GM19468 (cell line): ENCODE measurements around the gene COLEC11.
A peak's percentile ranks its signal among the peaks of the same experiment; 100 is the strongest.
"Not testable (repeated sequence)": the region's sequence is repeated elsewhere in the genome, so short reads cannot be mapped to it uniquely, and the experiment has no call there.

Source experiments
- ATAC-seq: cut with Tn5 transposase; IDR thresholded peaks from one replicate; pipeline ENCODE4 v1.9.1; 2021; ENCODE audit warnings: mild to moderate bottlenecking, moderate library complexity, moderate number of reproducible peaks; ENCODE audit not compliant: unreplicated experiment; ENCODE audit errors: extremely low read depth

Gene COLEC11

GRCh38 chr2:3619661-3620060, 24.7 kb downstream of the COLEC11 start:
- not testable (repeated sequence) for ATAC-seq

- ATAC-seq = no peak
These were observed 25.9 kb downstream of the COLEC11 start for GRCh38 chr2:3620834-3621233.

- ATAC-seq = no peak
These were observed 28.1 kb downstream of the COLEC11 start for GRCh38 chr2:3622967-3623366.

- ATAC-seq = peak; percentile 30
These were observed 29.3 kb downstream of the COLEC11 start for GRCh38 chr2:3624059-3624794.

GRCh38 chr2:3625186-3625585, 30.3 kb downstream of the COLEC11 start:
- ATAC-seq = no peak

- ATAC-seq = no peak
These were observed 31.4 kb downstream of the COLEC11 start for GRCh38 chr2:3626118-3626811.

- ATAC-seq = no peak
These were observed 32.0 kb downstream of the COLEC11 start for GRCh38 chr2:3626812-3627499.

- ATAC-seq = no peak
These were observed 32.7 kb downstream of the COLEC11 start for GRCh38 chr2:3627500-3628100.

GRCh38 chr2:3628241-3628679, 33.3 kb downstream of the COLEC11 start:
- ATAC-seq = no peak

- no peak for ATAC-seq
These were observed 33.9 kb downstream of the COLEC11 start for GRCh38 chr2:3628800-3629199.

- no peak for ATAC-seq
These were observed 35.7 kb downstream of the COLEC11 start for GRCh38 chr2:3630631-3631030.

- no peak for ATAC-seq
These were observed 36.4 kb downstream of the COLEC11 start for GRCh38 chr2:3631161-3631850.

- ATAC-seq = no peak
These were observed 37.1 kb downstream of the COLEC11 start for GRCh38 chr2:3631851-3632659.

GRCh38 chr2:3633089-3633981, 38.4 kb downstream of the COLEC11 start:
- ATAC-seq = no peak

- ATAC-seq = no peak
These were observed 39.2 kb downstream of the COLEC11 start for GRCh38 chr2:3633982-3634595.

GRCh38 chr2:3634596-3635121, 39.7 kb downstream of the COLEC11 start:
- ATAC-seq = no peak

GRCh38 chr2:3635171-3635974, 40.5 kb downstream of the COLEC11 start:
- ATAC-seq = no peak
